SK-N-SH treated with all-trans-retinoic acid at 6 μM for 48 hours (cell line): Measurements from ENCODE around the gene CHML.

Experiments
- ATAC-seq: fragments of 200-7000 bp; cut with Tn5 transposase; 3 replicates; pipeline ENCODE4 v1.9.1; 2020; ENCODE audit warnings: mild to moderate bottlenecking, moderate library complexity
- ARNTL ChIP-seq: fragments of 450-650 bp; formaldehyde crosslinking; IDR thresholded peaks from 2 replicates; pipeline ENCODE4 v1.5.0; 2020; ENCODE audit warnings: low read depth, mild to moderate bottlenecking, moderate library complexity, borderline replicate concordance
- BACH2 ChIP-seq: fragments of 250-450 bp; sonication (Bioruptor Pico); IDR thresholded peaks from 2 replicates; pipeline ENCODE4 v1.9.0; 2021; ENCODE audit warnings: mild to moderate bottlenecking, borderline replicate concordance
- CSDC2 ChIP-seq: fragments of 250-450 bp; sonication (Bioruptor Pico); IDR thresholded peaks from 2 replicates; pipeline ENCODE4 v1.5.0; 2020; ENCODE audit warnings: mild to moderate bottlenecking, moderate library complexity
- GLIS3 ChIP-seq: fragments of 250-450 bp; sonication (Bioruptor Pico); IDR thresholded peaks from 2 replicates; pipeline ENCODE4 v1.5.0; 2020; ENCODE audit warnings: mild to moderate bottlenecking, moderate library complexity
- ISL1 ChIP-seq: fragments of 250-450 bp; sonication (Bioruptor Pico); IDR thresholded peaks from 2 replicates; pipeline ENCODE4 v2.1.2; 2022; ENCODE audit warnings: mild to moderate bottlenecking, moderate library complexity
- PPARA ChIP-seq: fragments of 250-450 bp; sonication (Bioruptor Pico); IDR thresholded peaks from 2 replicates; pipeline ENCODE4 v1.5.0; 2020; ENCODE audit warnings: mild to moderate bottlenecking, borderline replicate concordance
- RARB ChIP-seq: fragments of 250-450 bp; sonication (Bioruptor Pico); IDR thresholded peaks from 2 replicates; pipeline ENCODE4 v1.8.0; 2021; ENCODE audit warnings: mild to moderate bottlenecking, moderate library complexity
- SNAI2 ChIP-seq: fragments of 250-450 bp; sonication (Bioruptor Pico); IDR thresholded peaks from 2 replicates; pipeline ENCODE4 v1.5.0; 2020; ENCODE audit warnings: mild to moderate bottlenecking, moderate library complexity
- TOX ChIP-seq: fragments of 250-450 bp; sonication (Bioruptor Pico); IDR thresholded peaks from 2 replicates; pipeline ENCODE4 v1.8.0; 2021; ENCODE audit warnings: mild to moderate bottlenecking, moderate library complexity, borderline replicate concordance
- ZC3H10 ChIP-seq: fragments of 250-450 bp; sonication (Bioruptor Pico); IDR thresholded peaks from 2 replicates; pipeline ENCODE4 v1.5.1; 2021; ENCODE audit warnings: mild to moderate bottlenecking, moderate library complexity
- ZFP3 ChIP-seq: fragments of 250-450 bp; sonication (Bioruptor Pico); IDR thresholded peaks from 2 replicates; pipeline ENCODE4 v1.5.0; 2020; ENCODE audit warnings: mild to moderate bottlenecking, moderate library complexity
- ZNF565 ChIP-seq: fragments of 450-650 bp; formaldehyde crosslinking; conservative IDR thresholded peaks from 2 replicates; pipeline ENCODE4 v1.5.0; 2020; ENCODE audit warnings: low read depth, mild to moderate bottlenecking, moderate library complexity
- ZNF70 ChIP-seq: fragments of 450-650 bp; formaldehyde crosslinking; IDR thresholded peaks from 2 replicates; pipeline ENCODE4 v1.5.0; 2020; ENCODE audit warnings: mild to moderate bottlenecking, moderate library complexity
- ZNF8 ChIP-seq: fragments of 450-650 bp; formaldehyde crosslinking; IDR thresholded peaks from 2 replicates; pipeline ENCODE4 v1.5.0; 2020; ENCODE audit warnings: mild to moderate bottlenecking, moderate library complexity
- TF ChIP-seq, protein P1 (sequence below): fragments of 250-450 bp; sonication (Bioruptor Pico); IDR thresholded peaks from 2 replicates; pipeline ENCODE4 v1.5.0; 2020; ENCODE audit warnings: mild to moderate bottlenecking, moderate library complexity
- TF ChIP-seq, protein P2 (sequence below): fragments of 250-450 bp; sonication (Bioruptor Pico); IDR thresholded peaks from 2 replicates; pipeline ENCODE4 v1.5.1; 2020; ENCODE audit warnings: low read depth, mild to moderate bottlenecking, moderate library complexity
- TF ChIP-seq, protein P3 (sequence below): fragments of 250-450 bp; sonication (Bioruptor Pico); IDR thresholded peaks from 2 replicates; pipeline ENCODE4 v1.5.1; 2021; ENCODE audit warnings: mild to moderate bottlenecking, moderate library complexity
- TF ChIP-seq, protein P4 (sequence below): fragments of 250-450 bp; sonication (Bioruptor Pico); IDR thresholded peaks from 2 replicates; pipeline ENCODE4 v1.8.0; 2021; ENCODE audit warnings: low read depth, mild to moderate bottlenecking, moderate library complexity, borderline replicate concordance
- TF ChIP-seq, protein P5 (sequence below): fragments of 250-450 bp; sonication (Bioruptor Pico); IDR thresholded peaks from 2 replicates; pipeline ENCODE4 v1.8.0; 2020; ENCODE audit warnings: mild to moderate bottlenecking, moderate library complexity, borderline replicate concordance

CHML gene

DNA sequence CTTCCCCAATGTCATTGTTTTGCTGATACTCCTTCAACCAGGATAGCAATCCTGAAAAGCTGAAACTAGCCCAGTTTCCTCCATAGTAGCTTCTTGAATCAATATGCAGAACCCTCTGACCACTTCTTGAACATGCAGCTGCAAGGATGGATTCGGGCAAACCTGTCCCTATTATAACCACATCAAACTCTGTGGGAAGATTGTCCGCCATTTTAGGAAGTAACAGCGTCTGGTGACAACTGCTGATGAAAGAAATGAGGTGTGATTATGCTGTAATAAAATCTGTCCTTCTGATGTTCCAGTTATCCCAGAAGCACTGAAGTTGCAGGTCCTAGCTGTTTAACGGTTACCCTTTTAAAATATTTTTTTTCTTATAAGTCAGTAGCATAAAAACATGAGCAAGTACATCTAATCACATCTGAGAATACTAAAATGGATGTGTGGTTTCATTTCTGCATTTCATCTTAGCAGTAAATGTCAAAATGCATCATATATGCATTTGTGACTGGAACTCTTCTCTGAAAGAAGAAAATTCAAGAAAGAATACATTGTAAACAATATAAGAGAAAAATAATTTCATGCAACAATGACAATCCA, 4.5 kb downstream of the CHML start:
- no peak for ATAC-seq
- TF ChIP-seq BACH2 (no peak), ZNF565 (no peak), CSDC2 (CRISPR knock-in tag) (no peak)
- TF ChIP-seq, protein P1, sequence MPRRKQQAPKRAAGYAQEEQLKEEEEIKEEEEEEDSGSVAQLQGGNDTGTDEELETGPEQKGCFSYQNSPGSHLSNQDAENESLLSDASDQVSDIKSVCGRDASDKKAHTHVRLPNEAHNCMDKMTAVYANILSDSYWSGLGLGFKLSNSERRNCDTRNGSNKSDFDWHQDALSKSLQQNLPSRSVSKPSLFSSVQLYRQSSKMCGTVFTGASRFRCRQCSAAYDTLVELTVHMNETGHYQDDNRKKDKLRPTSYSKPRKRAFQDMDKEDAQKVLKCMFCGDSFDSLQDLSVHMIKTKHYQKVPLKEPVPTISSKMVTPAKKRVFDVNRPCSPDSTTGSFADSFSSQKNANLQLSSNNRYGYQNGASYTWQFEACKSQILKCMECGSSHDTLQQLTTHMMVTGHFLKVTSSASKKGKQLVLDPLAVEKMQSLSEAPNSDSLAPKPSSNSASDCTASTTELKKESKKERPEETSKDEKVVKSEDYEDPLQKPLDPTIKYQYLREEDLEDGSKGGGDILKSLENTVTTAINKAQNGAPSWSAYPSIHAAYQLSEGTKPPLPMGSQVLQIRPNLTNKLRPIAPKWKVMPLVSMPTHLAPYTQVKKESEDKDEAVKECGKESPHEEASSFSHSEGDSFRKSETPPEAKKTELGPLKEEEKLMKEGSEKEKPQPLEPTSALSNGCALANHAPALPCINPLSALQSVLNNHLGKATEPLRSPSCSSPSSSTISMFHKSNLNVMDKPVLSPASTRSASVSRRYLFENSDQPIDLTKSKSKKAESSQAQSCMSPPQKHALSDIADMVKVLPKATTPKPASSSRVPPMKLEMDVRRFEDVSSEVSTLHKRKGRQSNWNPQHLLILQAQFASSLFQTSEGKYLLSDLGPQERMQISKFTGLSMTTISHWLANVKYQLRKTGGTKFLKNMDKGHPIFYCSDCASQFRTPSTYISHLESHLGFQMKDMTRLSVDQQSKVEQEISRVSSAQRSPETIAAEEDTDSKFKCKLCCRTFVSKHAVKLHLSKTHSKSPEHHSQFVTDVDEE (CRISPR knock-in tag): no peak

DNA sequence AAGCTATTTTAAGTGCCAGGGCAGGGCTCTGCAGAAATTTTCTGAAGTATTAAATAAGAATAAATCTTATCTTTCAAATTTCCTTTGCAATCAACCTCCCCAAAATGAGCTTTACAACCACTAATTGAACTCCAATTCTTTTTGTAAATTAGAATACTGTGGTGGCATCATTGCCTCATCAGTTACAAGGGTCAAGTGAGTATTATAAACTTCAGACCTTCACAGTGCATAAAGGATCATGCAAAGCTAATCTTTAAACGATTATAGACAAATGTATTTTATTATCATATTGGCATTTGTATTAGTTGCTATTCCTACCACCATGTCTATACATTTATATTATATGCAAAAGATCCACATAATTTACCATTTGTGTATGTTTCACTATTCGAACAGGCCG, 7.2 kb downstream of the CHML start:
- TF ChIP-seq ZNF8 (CRISPR knock-in tag) (no peak), RARB (CRISPR knock-in tag) (no peak), ARNTL (CRISPR knock-in tag) (no peak), ISL1 (CRISPR knock-in tag) (no peak), SNAI2 (CRISPR knock-in tag) (no peak)
- TF ChIP-seq, protein P1 (CRISPR knock-in tag): no peak
- ATAC-seq: no peak

DNA sequence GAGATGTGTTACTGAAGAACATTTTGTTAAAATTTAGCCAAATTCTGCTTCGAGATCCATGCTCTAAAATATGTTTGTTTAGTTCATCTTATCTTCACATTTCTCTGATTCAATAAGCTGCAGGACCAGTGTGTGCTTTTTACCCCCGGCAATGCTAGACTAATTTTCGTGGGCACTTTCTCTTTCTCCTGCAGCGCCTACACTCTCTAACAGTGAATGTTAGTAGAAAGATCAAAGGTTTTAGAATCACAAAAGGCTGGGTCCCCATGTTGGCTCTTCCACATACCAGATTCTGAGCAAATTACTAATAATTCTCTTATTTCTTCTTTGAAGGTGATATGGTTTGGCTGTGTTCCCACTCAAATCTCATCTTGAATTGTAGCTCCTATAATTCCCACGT, 8.5 kb downstream of the CHML start:
- TF ChIP-seq, protein P2, sequence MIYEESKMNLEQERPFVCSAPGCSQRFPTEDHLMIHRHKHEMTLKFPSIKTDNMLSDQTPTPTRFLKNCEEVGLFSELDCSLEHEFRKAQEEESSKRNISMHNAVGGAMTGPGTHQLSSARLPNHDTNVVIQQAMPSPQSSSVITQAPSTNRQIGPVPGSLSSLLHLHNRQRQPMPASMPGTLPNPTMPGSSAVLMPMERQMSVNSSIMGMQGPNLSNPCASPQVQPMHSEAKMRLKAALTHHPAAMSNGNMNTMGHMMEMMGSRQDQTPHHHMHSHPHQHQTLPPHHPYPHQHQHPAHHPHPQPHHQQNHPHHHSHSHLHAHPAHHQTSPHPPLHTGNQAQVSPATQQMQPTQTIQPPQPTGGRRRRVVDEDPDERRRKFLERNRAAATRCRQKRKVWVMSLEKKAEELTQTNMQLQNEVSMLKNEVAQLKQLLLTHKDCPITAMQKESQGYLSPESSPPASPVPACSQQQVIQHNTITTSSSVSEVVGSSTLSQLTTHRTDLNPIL: no peak
- no peak for TF ChIP-seq RARB (CRISPR knock-in tag)
- TF ChIP-seq ZNF8 (CRISPR knock-in tag): no peak
- TF ChIP-seq ISL1 (CRISPR knock-in tag): no peak
- TF ChIP-seq, all 23 proteins: peak for 0
- ATAC-seq: no peak

DNA sequence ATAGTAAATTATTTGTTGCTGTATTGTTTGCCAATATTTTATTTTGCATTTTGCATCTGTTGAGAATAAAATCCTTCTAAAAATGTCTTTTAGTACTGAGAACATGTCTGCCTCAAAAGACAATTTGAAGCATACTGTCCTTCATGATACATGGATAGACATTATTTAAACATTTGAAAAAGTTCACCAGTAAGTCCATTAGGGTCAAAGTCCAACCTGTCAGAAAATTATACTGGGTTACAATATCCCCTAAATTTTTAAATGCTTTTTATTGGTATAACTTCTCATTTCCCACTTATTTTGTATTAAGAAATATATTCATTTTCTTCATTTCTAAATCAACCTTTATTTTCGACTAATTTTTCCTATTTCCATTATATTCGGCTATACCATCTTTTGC, 9.3 kb downstream of the CHML start:
- TF ChIP-seq SNAI2 (CRISPR knock-in tag): no peak
- TF ChIP-seq RARB (CRISPR knock-in tag): no peak
- TF ChIP-seq, protein P3, sequence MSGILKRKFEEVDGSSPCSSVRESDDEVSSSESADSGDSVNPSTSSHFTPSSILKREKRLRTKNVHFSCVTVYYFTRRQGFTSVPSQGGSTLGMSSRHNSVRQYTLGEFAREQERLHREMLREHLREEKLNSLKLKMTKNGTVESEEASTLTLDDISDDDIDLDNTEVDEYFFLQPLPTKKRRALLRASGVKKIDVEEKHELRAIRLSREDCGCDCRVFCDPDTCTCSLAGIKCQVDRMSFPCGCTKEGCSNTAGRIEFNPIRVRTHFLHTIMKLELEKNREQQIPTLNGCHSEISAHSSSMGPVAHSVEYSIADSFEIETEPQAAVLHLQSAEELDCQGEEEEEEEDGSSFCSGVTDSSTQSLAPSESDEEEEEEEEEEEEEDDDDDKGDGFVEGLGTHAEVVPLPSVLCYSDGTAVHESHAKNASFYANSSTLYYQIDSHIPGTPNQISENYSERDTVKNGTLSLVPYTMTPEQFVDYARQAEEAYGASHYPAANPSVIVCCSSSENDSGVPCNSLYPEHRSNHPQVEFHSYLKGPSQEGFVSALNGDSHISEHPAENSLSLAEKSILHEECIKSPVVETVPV (CRISPR knock-in tag): no peak
- TF ChIP-seq ZNF70 (CRISPR knock-in tag): no peak
- TF ChIP-seq, protein P1 (CRISPR knock-in tag): no peak
- TF ChIP-seq, protein P4, sequence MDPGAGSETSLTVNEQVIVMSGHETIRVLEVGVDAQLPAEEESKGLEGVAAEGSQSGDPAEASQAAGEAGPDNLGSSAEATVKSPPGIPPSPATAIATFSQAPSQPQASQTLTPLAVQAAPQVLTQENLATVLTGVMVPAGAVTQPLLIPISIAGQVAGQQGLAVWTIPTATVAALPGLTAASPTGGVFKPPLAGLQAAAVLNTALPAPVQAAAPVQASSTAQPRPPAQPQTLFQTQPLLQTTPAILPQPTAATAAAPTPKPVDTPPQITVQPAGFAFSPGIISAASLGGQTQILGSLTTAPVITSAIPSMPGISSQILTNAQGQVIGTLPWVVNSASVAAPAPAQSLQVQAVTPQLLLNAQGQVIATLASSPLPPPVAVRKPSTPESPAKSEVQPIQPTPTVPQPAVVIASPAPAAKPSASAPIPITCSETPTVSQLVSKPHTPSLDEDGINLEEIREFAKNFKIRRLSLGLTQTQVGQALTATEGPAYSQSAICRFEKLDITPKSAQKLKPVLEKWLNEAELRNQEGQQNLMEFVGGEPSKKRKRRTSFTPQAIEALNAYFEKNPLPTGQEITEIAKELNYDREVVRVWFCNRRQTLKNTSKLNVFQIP (CRISPR knock-in tag): no peak
- TF ChIP-seq ZNF565: no peak
- no peak for TF ChIP-seq TOX (CRISPR knock-in tag)
- TF ChIP-seq GLIS3 (CRISPR knock-in tag): no peak
- TF ChIP-seq ARNTL (CRISPR knock-in tag): no peak
- no peak for TF ChIP-seq ZC3H10 (CRISPR knock-in tag)
- TF ChIP-seq, protein P5, sequence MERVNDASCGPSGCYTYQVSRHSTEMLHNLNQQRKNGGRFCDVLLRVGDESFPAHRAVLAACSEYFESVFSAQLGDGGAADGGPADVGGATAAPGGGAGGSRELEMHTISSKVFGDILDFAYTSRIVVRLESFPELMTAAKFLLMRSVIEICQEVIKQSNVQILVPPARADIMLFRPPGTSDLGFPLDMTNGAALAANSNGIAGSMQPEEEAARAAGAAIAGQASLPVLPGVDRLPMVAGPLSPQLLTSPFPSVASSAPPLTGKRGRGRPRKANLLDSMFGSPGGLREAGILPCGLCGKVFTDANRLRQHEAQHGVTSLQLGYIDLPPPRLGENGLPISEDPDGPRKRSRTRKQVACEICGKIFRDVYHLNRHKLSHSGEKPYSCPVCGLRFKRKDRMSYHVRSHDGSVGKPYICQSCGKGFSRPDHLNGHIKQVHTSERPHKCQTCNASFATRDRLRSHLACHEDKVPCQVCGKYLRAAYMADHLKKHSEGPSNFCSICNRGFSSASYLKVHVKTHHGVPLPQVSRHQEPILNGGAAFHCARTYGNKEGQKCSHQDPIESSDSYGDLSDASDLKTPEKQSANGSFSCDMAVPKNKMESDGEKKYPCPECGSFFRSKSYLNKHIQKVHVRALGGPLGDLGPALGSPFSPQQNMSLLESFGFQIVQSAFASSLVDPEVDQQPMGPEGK: no peak
- TF ChIP-seq ZNF8 (CRISPR knock-in tag): no peak
- no peak for TF ChIP-seq PPARA (CRISPR knock-in tag)
- no peak for TF ChIP-seq ZFP3 (CRISPR knock-in tag)
- no peak for TF ChIP-seq ISL1 (CRISPR knock-in tag)
- TF ChIP-seq, all 23 proteins: peak for 0
- no peak for ATAC-seq
